Keratinocyte (primary cell): ENCODE measurements around the gene DPP10. TPM values are rescaled to one million over a fixed set of nuclear protein-coding genes. Genes with fewer than 3 reads are reported as not detected.

Experiments
- DNase-seq: peaks from one replicate; pipeline ENCODE4 v3.0.0-alpha.2; 2011; ENCODE audit warnings: low read depth, missing footprints, low spot score
- FAIRE-seq: peaks from 2 replicates; lab custom pipeline; 2011; peaks lifted over from hg19 to GRCh38; lab: Jason Lieb, UNC
- H2AFZ ChIP-seq: 2 replicates; pipeline ENCODE4 v1.6.0; 2012; ENCODE audit warnings: low read length, control low read depth, inconsistent platforms; ENCODE audit not compliant: control insufficient read depth
- H3K27ac ChIP-seq: 2 replicates; pipeline ENCODE4 v1.5.1; 2011; ENCODE audit warnings: low read length; ENCODE audit not compliant: control insufficient read depth, insufficient read depth
- H3K27me3 ChIP-seq: 3 replicates; pipeline ENCODE4 v1.6.0; 2011; ENCODE audit warnings: low read length; ENCODE audit not compliant: control insufficient read depth, insufficient read depth; ENCODE audit errors: extremely low read depth
- H3K36me3 ChIP-seq, 2 experiments: 2 replicates in 1 of 2; 3 replicates in 1 of 2; pipeline ENCODE4 v1.5.1; 2011; ENCODE audit warnings: low read length in 2 of 2, mild to moderate bottlenecking in 1 of 2; ENCODE audit not compliant: control insufficient read depth in 2 of 2, insufficient read depth in 2 of 2; ENCODE audit errors: extremely low read depth in 1 of 2
- H3K4me1 ChIP-seq: 3 replicates; pipeline ENCODE4 v1.5.1; 2011; ENCODE audit warnings: low read length; ENCODE audit not compliant: control insufficient read depth, insufficient read depth; ENCODE audit errors: extremely low read depth
- H3K4me2 ChIP-seq: 3 replicates; pipeline ENCODE4 v1.6.0; 2011; ENCODE audit warnings: low read depth, low read length; ENCODE audit not compliant: control insufficient read depth, insufficient read depth; ENCODE audit errors: extremely low read depth
- H3K4me3 ChIP-seq, 3 experiments: fragments of 200-600 bp in 1 of 3; sonication (generic) in 1 of 3; 2 replicates in 2 of 3; 3 replicates in 1 of 3; pipeline ENCODE4 v1.5.1; 2011 to 2016; ENCODE audit warnings: low read length in 3 of 3, mild to moderate bottlenecking in 3 of 3, control low read depth in 2 of 3, inconsistent platforms in 1 of 3, low read depth in 1 of 3, mixed read lengths in 1 of 3, mixed run types in 1 of 3, moderate library complexity in 1 of 3; ENCODE audit not compliant: control insufficient read depth in 2 of 3, insufficient read depth in 2 of 3; ENCODE audit errors: extremely low read depth in 1 of 3
- H3K79me2 ChIP-seq: 2 replicates; pipeline ENCODE4 v1.6.0; 2012; ENCODE audit warnings: low read length; ENCODE audit not compliant: control insufficient read depth, insufficient read depth
- H3K9ac ChIP-seq: 3 replicates; pipeline ENCODE4 v1.6.0; 2011; ENCODE audit warnings: low read length; ENCODE audit not compliant: control insufficient read depth, insufficient read depth; ENCODE audit errors: extremely low read depth
- H3K9me1 ChIP-seq: 3 replicates; pipeline ENCODE4 v1.6.0; 2011; ENCODE audit warnings: low read length; ENCODE audit not compliant: control insufficient read depth, insufficient read depth; ENCODE audit errors: extremely low read depth
- H3K9me3 ChIP-seq: 2 replicates; pipeline ENCODE4 v1.5.1; 2012; ENCODE audit warnings: low read depth, low read length; ENCODE audit not compliant: control insufficient read depth
- H4K20me1 ChIP-seq: 3 replicates; pipeline ENCODE4 v1.6.0; 2011; ENCODE audit warnings: low read length; ENCODE audit not compliant: control insufficient read depth, insufficient read depth; ENCODE audit errors: extremely low read depth
- EZH2 ChIP-seq: IDR thresholded peaks from one replicate; pipeline ENCODE4 v1.6.1; 2012; ENCODE audit warnings: inconsistent platforms, mild to moderate bottlenecking, low read length, moderate library complexity
- dilution Hi-C: fragments of 300-500 bp; cut with MboI; formaldehyde crosslinking; loops from one replicate; pipeline ENCODE4 v1.7.0; 2020; ENCODE audit warnings: low sequenced_read_pairs; ENCODE audit not compliant: extremely low pct_ligation_motif_present
- polyA plus RNA-seq, 5 experiments: library from polyadenylated mRNA; depleted of rRNA in 3 of 5; stranded (reverse) in 3 of 5; stranded (forward) in 1 of 5; unstranded in 1 of 5; fragments of >200 nt; gene quantifications; 1 replicate in 1 of 5; 2 replicates in 3 of 5; 3 replicates in 1 of 5; pipeline versions ENCODE4 v1.2.1 to v1.2.3, GENCODE V29; 2011 to 2012; ENCODE audit warnings: missing spikeins in 2 of 5, low read depth in 1 of 5, low replicate concordance in 1 of 5
- TF ChIP-seq, protein P1 (sequence below), 3 experiments: IDR thresholded peaks in 1 of 3; conservative IDR thresholded peaks in 1 of 3; optimal IDR thresholded peaks in 1 of 3; 2 replicates in 2 of 3; 3 replicates in 1 of 3; pipeline versions ENCODE3 to v1.5.1; 2011; ENCODE audit warnings: low read length in 3 of 3, mild to moderate bottlenecking in 3 of 3, moderate library complexity in 2 of 3, control low read depth in 1 of 3, inconsistent platforms in 1 of 3; ENCODE audit not compliant: insufficient read depth in 2 of 3; ENCODE audit errors: extremely low read depth in 1 of 3

DPP10 gene
- polyA plus RNA-seq, 1 donor (not counting 4 experiments of a cell fraction or from before 2014, with no cell fraction given): not detected

GRCh38 chr2:115122701-115123100, 680.3 kb downstream of the DPP10 start:
- dilution Hi-C loops: no loop called here
- Histone ChIP-seq H3K27ac (no peak overlapping the region), H3K9me1 (no peaks in the 10 kb centered on the region), H3K4me2 (no peak overlapping the region), H4K20me1 (no peaks in the 10 kb centered on the region), H3K79me2 (no peaks in the 10 kb centered on the region), H2AFZ (no peak overlapping the region), H3K36me3 (no peaks in the 10 kb centered on the region), H3K27me3 (no peaks in the 10 kb centered on the region), H3K4me1 (no peaks in the 10 kb centered on the region), H3K9ac (no peak overlapping the region), H3K9me3 (no peaks in the 10 kb centered on the region), H3K4me3 (no peak overlapping the region)
- no peak for FAIRE-seq
- no peak for TF ChIP-seq EZH2
- TF ChIP-seq, protein P1, sequence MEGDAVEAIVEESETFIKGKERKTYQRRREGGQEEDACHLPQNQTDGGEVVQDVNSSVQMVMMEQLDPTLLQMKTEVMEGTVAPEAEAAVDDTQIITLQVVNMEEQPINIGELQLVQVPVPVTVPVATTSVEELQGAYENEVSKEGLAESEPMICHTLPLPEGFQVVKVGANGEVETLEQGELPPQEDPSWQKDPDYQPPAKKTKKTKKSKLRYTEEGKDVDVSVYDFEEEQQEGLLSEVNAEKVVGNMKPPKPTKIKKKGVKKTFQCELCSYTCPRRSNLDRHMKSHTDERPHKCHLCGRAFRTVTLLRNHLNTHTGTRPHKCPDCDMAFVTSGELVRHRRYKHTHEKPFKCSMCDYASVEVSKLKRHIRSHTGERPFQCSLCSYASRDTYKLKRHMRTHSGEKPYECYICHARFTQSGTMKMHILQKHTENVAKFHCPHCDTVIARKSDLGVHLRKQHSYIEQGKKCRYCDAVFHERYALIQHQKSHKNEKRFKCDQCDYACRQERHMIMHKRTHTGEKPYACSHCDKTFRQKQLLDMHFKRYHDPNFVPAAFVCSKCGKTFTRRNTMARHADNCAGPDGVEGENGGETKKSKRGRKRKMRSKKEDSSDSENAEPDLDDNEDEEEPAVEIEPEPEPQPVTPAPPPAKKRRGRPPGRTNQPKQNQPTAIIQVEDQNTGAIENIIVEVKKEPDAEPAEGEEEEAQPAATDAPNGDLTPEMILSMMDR (optimal IDR thresholded peaks at IDR 0.05 in 1 of 3, IDR thresholded peaks at IDR 0.05 in 1 of 3, conservative IDR thresholded peaks at IDR 0.05 in 1 of 3; ENCODE audit: extremely low read depth in 1 of 3, insufficient read depth in 2 of 3, low read length in 3 of 3): no peak
- no peak for DNase-seq

GRCh38 chr2:115124817-115125216, 682.4 kb downstream of the DPP10 start:
- no peaks in the 10 kb centered on the region for H3K9me1 ChIP-seq
- no peaks in the 10 kb centered on the region for H3K4me1 ChIP-seq
- no peaks in the 10 kb centered on the region for H4K20me1 ChIP-seq
- H3K36me3 ChIP-seq: no peaks in the 10 kb centered on the region
- no peak overlapping the region for H2AFZ ChIP-seq
- H3K9me3 ChIP-seq: no peaks in the 10 kb centered on the region
- no peak overlapping the region for H3K4me2 ChIP-seq
- TF ChIP-seq EZH2: no peak
- TF ChIP-seq, protein P1 (optimal IDR thresholded peaks at IDR 0.05 in 1 of 3, IDR thresholded peaks at IDR 0.05 in 1 of 3, conservative IDR thresholded peaks at IDR 0.05 in 1 of 3; ENCODE audit: extremely low read depth in 1 of 3, insufficient read depth in 2 of 3, low read length in 3 of 3): no peak
- H3K79me2 ChIP-seq: no peaks in the 10 kb centered on the region
- H3K27ac ChIP-seq: no peak overlapping the region
- dilution Hi-C loops: no loop called here
- FAIRE-seq: no peak
- no peak overlapping the region for H3K4me3 ChIP-seq
- H3K27me3 ChIP-seq: no peaks in the 10 kb centered on the region
- no peak overlapping the region for H3K9ac ChIP-seq
- DNase-seq: no peak
